SK-N-SH treated with all-trans-retinoic acid at 6 μM for 48 hours (cell line): ENCODE results near the gene MPPED2.

ENCODE experiments used
- OSR1 ChIP-seq: fragments of 250-450 bp; sonication (Bioruptor Pico); IDR thresholded peaks from 2 replicates; pipeline ENCODE4 v1.8.0; 2022; ENCODE audit warnings: moderate library complexity, mild to moderate bottlenecking, inconsistent platforms
- TOX ChIP-seq: fragments of 250-450 bp; sonication (Bioruptor Pico); IDR thresholded peaks from 2 replicates; pipeline ENCODE4 v1.8.0; 2021; ENCODE audit warnings: mild to moderate bottlenecking, moderate library complexity, borderline replicate concordance
- ZNF70 ChIP-seq: fragments of 450-650 bp; formaldehyde crosslinking; IDR thresholded peaks from 2 replicates; pipeline ENCODE4 v1.5.0; 2020; ENCODE audit warnings: mild to moderate bottlenecking, moderate library complexity

DNA sequence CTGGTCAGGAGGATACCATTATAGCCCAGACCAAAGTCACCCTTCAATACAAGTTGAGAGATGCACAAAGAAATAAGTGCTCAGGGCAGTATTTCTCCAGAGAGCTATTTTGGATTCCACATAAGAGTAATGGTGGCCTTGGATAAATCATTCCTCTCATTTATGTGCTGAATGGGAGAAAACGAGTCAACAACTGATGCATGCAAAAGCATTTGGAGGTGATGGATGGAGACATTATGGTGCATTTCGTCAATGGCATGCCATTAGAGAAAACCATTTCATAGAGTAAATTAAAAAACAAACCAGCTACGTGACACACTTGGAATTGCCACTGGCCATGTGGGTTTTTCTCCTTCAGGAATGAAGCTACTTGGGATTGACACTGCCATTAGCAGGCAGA lies 182.0 kb downstream of the MPPED2 start:
- TF ChIP-seq OSR1 (CRISPR knock-in tag) = no peak
- no peak for TF ChIP-seq TOX
- TF ChIP-seq ZNF70 (CRISPR knock-in tag) = no peak
